Adrenal gland (tissue), 12 donors: ENCODE measurements around the gene CRABP1. TPM values are rescaled to one million over a fixed set of nuclear protein-coding genes. Genes with fewer than 3 reads are reported as not detected.

Experiments
- DNase-seq, 7 donors: peaks; one replicate each; pipeline ENCODE4 v3.0.0-alpha.2; 2019 to 2020
- H3K27ac ChIP-seq, 5 donors: fragments of 200-600 bp; sonication (generic) in 4 of 5; 1 replicate in 3 of 5; 2 replicates in 2 of 5; pipeline versions ENCODE4 v1.5.1 to v1.8.0; 2016 to 2020; ENCODE audit warnings: mild to moderate bottlenecking in 1 of 5
- H3K27me3 ChIP-seq: fragments of 200-600 bp; 2 replicates; pipeline ENCODE4 v1.8.0; 2021
- H3K36me3 ChIP-seq, 2 donors: fragments of 200-600 bp; replicated peaks in 1 of 2; 1 replicate in 1 of 2; 2 replicates in 1 of 2; pipeline versions ENCODE4 v1.5.1 to v1.8.0; 2018 to 2022
- H3K4me1 ChIP-seq, 2 donors: fragments of 200-600 bp; replicated peaks in 1 of 2; 1 replicate in 1 of 2; 2 replicates in 1 of 2; pipeline versions ENCODE4 v1.5.1 to v1.8.0; 2018 to 2021
- H3K4me3 ChIP-seq, 4 donors: fragments of 200-600 bp; sonication (generic) in 3 of 4; one replicate each; pipeline ENCODE4 v1.5.1; 2016 to 2018
- H3K9me3 ChIP-seq, 3 donors: fragments of 200-600 bp; sonication (generic) in 1 of 3; replicated peaks in 1 of 3; 1 replicate in 2 of 3; 2 replicates in 1 of 3; pipeline versions ENCODE4 v1.5.1 to v1.8.0; 2016 to 2021
- POLR2A ChIP-seq, 2 donors: fragments of 450-650 bp; IDR thresholded peaks; one replicate each; pipeline ENCODE4 v1.6.1; 2017; ENCODE audit warnings: antibody characterized with exemption in 2 of 2, mild to moderate bottlenecking in 2 of 2, moderate library complexity in 1 of 2
- whole genome bisulfite sequencing, 4 donors: extraction: QIAGEN DNeasy Blood & Tissue Kit in 2 of 4; methylation state at CpG; one replicate each; pipeline versions ENCODE4 v1.1.5 to v1.1.7; 2013 to 2017; 5-methylcytosine and 5-hydroxymethylcytosine counted together
- intact Hi-C, 2 donors: fragments of 100-400 bp; cut with DNase I; formaldehyde crosslinking; loops; one replicate each; pipeline versions ENCODE4 v1.14.1 to v1.15.0; 2022 to 2023
- polyA plus RNA-seq, 3 donors: library from polyadenylated mRNA; stranded (reverse); fragments of 200-250 nt in 2 of 3; fragments of 350-450 nt in 1 of 3; fragmentation: Illumina TruSeq in 1 of 3; extraction: RNeasy Lipid Tissue Mini Kit (QIAGEN cat#74804) in 1 of 3; gene quantifications; one replicate each; pipeline ENCODE4 v1.2.3, GENCODE V29; 2013 to 2014
- total RNA-seq, 9 donors: library from RNA; depleted of rRNA in 4 of 9; stranded (reverse); fragments of >200 nt in 4 of 9; fragments of 120-200 nt in 1 of 9; fragmentation: NEBNext Ultra II Directional in 1 of 9; extraction: Animal tissue kit (Norgen Biotek cat#: 25700) in 1 of 9; gene quantifications; one replicate each; pipeline versions ENCODE4 v1.1.0 to v1.2.4, GENCODE V29; 2013 to 2023
- TF ChIP-seq, protein P1 (sequence below), 6 experiments: fragments of 450-650 bp in 4 of 6; fragments of 200-600 bp in 2 of 6; sonication (generic) in 1 of 6; IDR thresholded peaks; 1 replicate in 5 of 6; 2 replicates in 1 of 6; pipeline versions ENCODE4 v1.5.1 to v1.8.0; 2016 to 2021; ENCODE audit warnings: antibody characterized with exemption in 6 of 6, mild to moderate bottlenecking in 2 of 6, moderate library complexity in 1 of 6
- donor health status: healthy with polysubstance abuse.
- donor health status: Bipolar disorder and iron deficiency.
- donor health status: DM: yes; HTN: yes; CAD: no.
- donor health status: DM: no; HTN: no; CAD: no.
- donor health status: DM: no; HTN: no; CAD: no.
- donor health status: DM: yes; HTN: yes; CAD: no.

The CRABP1 gene
- total and polyA plus RNA-seq, 12 donors, result 0.39 to 2.4 (median 0.80) TPM; not detected in 3

- H3K36me3 ChIP-seq, result no peaks in the 10 kb centered on the region
- no peaks in the 10 kb centered on the region for H3K9me3 ChIP-seq
- no peak overlapping the region for H3K4me3 ChIP-seq
- WGBS, 4 donors, result 0 to 25% (median 18%) methylated on average over 1 to 9 of the region's 9 CpGs
- H3K27ac ChIP-seq, result no peak overlapping the region
- no peaks in the 10 kb centered on the region for H3K4me1 ChIP-seq
- intact Hi-C loops, result loop anchor here (5.0 kb wide), 1 partner anchor 114 kb away; no protein-coding TSS in a partner anchor
- DNase-seq, result peak; percentile 60 to 86 (median 80)
- TF ChIP-seq, protein P1, sequence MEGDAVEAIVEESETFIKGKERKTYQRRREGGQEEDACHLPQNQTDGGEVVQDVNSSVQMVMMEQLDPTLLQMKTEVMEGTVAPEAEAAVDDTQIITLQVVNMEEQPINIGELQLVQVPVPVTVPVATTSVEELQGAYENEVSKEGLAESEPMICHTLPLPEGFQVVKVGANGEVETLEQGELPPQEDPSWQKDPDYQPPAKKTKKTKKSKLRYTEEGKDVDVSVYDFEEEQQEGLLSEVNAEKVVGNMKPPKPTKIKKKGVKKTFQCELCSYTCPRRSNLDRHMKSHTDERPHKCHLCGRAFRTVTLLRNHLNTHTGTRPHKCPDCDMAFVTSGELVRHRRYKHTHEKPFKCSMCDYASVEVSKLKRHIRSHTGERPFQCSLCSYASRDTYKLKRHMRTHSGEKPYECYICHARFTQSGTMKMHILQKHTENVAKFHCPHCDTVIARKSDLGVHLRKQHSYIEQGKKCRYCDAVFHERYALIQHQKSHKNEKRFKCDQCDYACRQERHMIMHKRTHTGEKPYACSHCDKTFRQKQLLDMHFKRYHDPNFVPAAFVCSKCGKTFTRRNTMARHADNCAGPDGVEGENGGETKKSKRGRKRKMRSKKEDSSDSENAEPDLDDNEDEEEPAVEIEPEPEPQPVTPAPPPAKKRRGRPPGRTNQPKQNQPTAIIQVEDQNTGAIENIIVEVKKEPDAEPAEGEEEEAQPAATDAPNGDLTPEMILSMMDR (IDR thresholded peaks at IDR 0.05), result peak; percentile 63 to 92 (median 81)
- TF ChIP-seq POLR2A (IDR thresholded peaks at IDR 0.05), result no peak
- H3K27me3 ChIP-seq, result no peaks in the 10 kb centered on the region
Observed at GRCh38 chr15:78308422-78309032, 31.6 kb upstream of the CRABP1 start.

GRCh38 chr15:78311292-78311691 is 28.9 kb upstream of the CRABP1 start:
- no peaks in the 10 kb centered on the region for H3K27me3 ChIP-seq
- no peaks in the 10 kb centered on the region for H3K4me1 ChIP-seq
- H3K4me3 ChIP-seq, result no peak overlapping the region
- WGBS, 4 donors, result 67 to 79% (median 73%) methylated on average over 3 of the region's 3 CpGs
- H3K36me3 ChIP-seq, result no peaks in the 10 kb centered on the region
- intact Hi-C loops, result no loop called here
- H3K27ac ChIP-seq, result no peak overlapping the region
- no peak for DNase-seq
- H3K9me3 ChIP-seq, result no peaks in the 10 kb centered on the region
- TF ChIP-seq, protein P1 (IDR thresholded peaks at IDR 0.05), result no peak
- TF ChIP-seq POLR2A (IDR thresholded peaks at IDR 0.05), result no peak

GRCh38 chr15:78312536-78312935 is 27.6 kb upstream of the CRABP1 start:
- Histone ChIP-seq H3K27me3 (no peaks in the 10 kb centered on the region), H3K4me3 (no peak overlapping the region), H3K4me1 (no peaks in the 10 kb centered on the region), H3K27ac (no peak overlapping the region), H3K9me3 (no peaks in the 10 kb centered on the region), H3K36me3 (no peaks in the 10 kb centered on the region)
- DNase-seq, result no peak
- TF ChIP-seq POLR2A (IDR thresholded peaks at IDR 0.05), result no peak
- TF ChIP-seq, protein P1 (IDR thresholded peaks at IDR 0.05), result no peak
- 66 to 84% (median 79%) methylated on average over 4 of the region's 4 CpGs for WGBS, 4 donors
- intact Hi-C loops, result no loop called here

GRCh38 chr15:78312957-78313356 is 27.2 kb upstream of the CRABP1 start:
- Histone ChIP-seq H3K4me3 (no peak overlapping the region), H3K27ac (no peak overlapping the region), H3K9me3 (no peaks in the 10 kb centered on the region), H3K4me1 (no peaks in the 10 kb centered on the region), H3K27me3 (no peaks in the 10 kb centered on the region), H3K36me3 (no peaks in the 10 kb centered on the region)
- TF ChIP-seq, protein P1 (IDR thresholded peaks at IDR 0.05), result no peak
- TF ChIP-seq POLR2A (IDR thresholded peaks at IDR 0.05), result no peak
- 64 to 78% (median 72%) methylated on average over 4 to 5 of the region's 5 CpGs for WGBS, 4 donors
- DNase-seq, result no peak
- intact Hi-C loops, result no loop called here
